K562 (cell line): Measurements from ENCODE around the gene SRRM4. TPM values are rescaled to one million over a fixed set of nuclear protein-coding genes. Genes with fewer than 3 reads are reported as not detected.

Source experiments
- ATF1 ChIP-seq, 2 experiments: fragments of 450-650 bp in 1 of 2; IDR thresholded peaks; 2 replicates each; pipeline ENCODE4 v1.6.1; 2016; ENCODE audit warnings: missing compliant biosample characterization in 1 of 2, missing genetic modification characterization in 1 of 2
- BHLHE40 ChIP-seq: IDR thresholded peaks from 2 replicates; pipeline ENCODE4 v1.6.1; 2011; ENCODE audit warnings: low read length, improper control_type of control experiment
- DACH1 ChIP-seq: fragments of 450-650 bp; IDR thresholded peaks from 2 replicates; pipeline ENCODE4 v1.6.1; 2018; ENCODE audit not compliant: partially characterized antibody
- HDAC2 ChIP-seq: fragments of 450-650 bp; IDR thresholded peaks from 2 replicates; pipeline ENCODE4 v1.6.1; 2016; ENCODE audit warnings: mild to moderate bottlenecking
- HMG20A ChIP-seq: fragments of 450-650 bp; formaldehyde crosslinking; conservative IDR thresholded peaks from 2 replicates; pipeline ENCODE4 v1.4.0; 2020; ENCODE audit warnings: mild to moderate bottlenecking, mixed read lengths
- JUND ChIP-seq, 2 experiments: IDR thresholded peaks; 2 replicates in 1 of 2; 3 replicates in 1 of 2; pipeline ENCODE4 v1.6.1; 2011; ENCODE audit warnings: borderline replicate concordance in 2 of 2, low read depth in 2 of 2, low read length in 2 of 2, improper control_type of control experiment in 1 of 2, missing biosample characterization in 1 of 2, missing genetic modification characterization in 1 of 2, missing genetic modification reagents in 1 of 2
- MAFG ChIP-seq: fragments of 450-650 bp; conservative IDR thresholded peaks from 2 replicates; pipeline ENCODE4 v1.6.1; 2016; ENCODE audit warnings: missing genetic modification characterization, missing compliant biosample characterization
- MAFK ChIP-seq: IDR thresholded peaks from 2 replicates; pipeline ENCODE4 v1.6.1; 2011; ENCODE audit warnings: low read length, improper control_type of control experiment
- MIER1 ChIP-seq: fragments of 450-650 bp; IDR thresholded peaks from 2 replicates; pipeline ENCODE4 v1.6.1; 2016; ENCODE audit warnings: antibody characterized with exemption, mild to moderate bottlenecking, low read depth
- MXI1 ChIP-seq: IDR thresholded peaks from 2 replicates; pipeline ENCODE4 v1.6.1; 2011; ENCODE audit warnings: low read depth, mild to moderate bottlenecking, improper control_type of control experiment, low read length
- NFE2 ChIP-seq: IDR thresholded peaks from 2 replicates; pipeline ENCODE4 v1.6.1; 2014; ENCODE audit warnings: antibody characterized with exemption, low read depth
- RCOR1 ChIP-seq, 2 experiments: IDR thresholded peaks; 2 replicates each; pipeline ENCODE4 v1.6.1; 2012; ENCODE audit warnings: low read depth in 2 of 2, low read length in 2 of 2, borderline replicate concordance in 1 of 2, improper control_type of control experiment in 1 of 2
- ZNF197 ChIP-seq: fragments of 200-800 bp; sonication (Bioruptor generic); IDR thresholded peaks from 2 replicates; pipeline ENCODE4 v1.6.1; 2016; ENCODE audit warnings: low read depth, missing genetic modification characterization, missing compliant biosample characterization
- ZNF316 ChIP-seq: fragments of 450-650 bp; IDR thresholded peaks from 2 replicates; pipeline ENCODE4 v1.6.1; 2016
- polyA plus RNA-seq, 8 experiments: library from polyadenylated mRNA; depleted of rRNA in 4 of 8; stranded (reverse) in 5 of 8; unstranded in 3 of 8; fragments of >200 nt; fragmentation: Nextera tagmentation in 2 of 8; fragmentation: Illumina TruSeq in 1 of 8; extraction: Ambion mirVana in 2 of 8; extraction: Trizol in 1 of 8; gene quantifications; 2 replicates each; pipeline versions ENCODE4 v1.2.1 to v1.2.3, GENCODE V29; 2011 to 2014; ENCODE audit warnings: inconsistent platforms in 1 of 8, missing spikeins in 1 of 8
- total RNA-seq, 7 experiments: library from RNA; depleted of rRNA in 6 of 7; stranded (reverse); fragments of >200 nt in 6 of 7; fragmentation: Illumina TruSeq in 2 of 7; extraction: Trizol in 2 of 7; gene quantifications; 2 replicates each; pipeline versions ENCODE4 v1.2.1 to v1.2.3, GENCODE V29; 2011 to 2021; ENCODE audit warnings: low replicate concordance in 1 of 7
- TF ChIP-seq, protein P1 (sequence below): IDR thresholded peaks from 2 replicates; pipeline ENCODE4 v1.6.1; 2012; ENCODE audit warnings: low read depth, low read length, improper control_type of control experiment, borderline replicate concordance
- TF ChIP-seq, protein P2 (sequence below): fragments of 250-450 bp; sonication (Bioruptor Pico); IDR thresholded peaks from 2 replicates; pipeline ENCODE4 v1.8.0; 2022; ENCODE audit warnings: moderate library complexity, mild to moderate bottlenecking, inconsistent platforms

SRRM4 gene
- total and polyA plus RNA-seq, 9 of the 15 experiments (the other 6 are each of a cell fraction or from before 2014, with no cell fraction given), result not detected

DNA sequence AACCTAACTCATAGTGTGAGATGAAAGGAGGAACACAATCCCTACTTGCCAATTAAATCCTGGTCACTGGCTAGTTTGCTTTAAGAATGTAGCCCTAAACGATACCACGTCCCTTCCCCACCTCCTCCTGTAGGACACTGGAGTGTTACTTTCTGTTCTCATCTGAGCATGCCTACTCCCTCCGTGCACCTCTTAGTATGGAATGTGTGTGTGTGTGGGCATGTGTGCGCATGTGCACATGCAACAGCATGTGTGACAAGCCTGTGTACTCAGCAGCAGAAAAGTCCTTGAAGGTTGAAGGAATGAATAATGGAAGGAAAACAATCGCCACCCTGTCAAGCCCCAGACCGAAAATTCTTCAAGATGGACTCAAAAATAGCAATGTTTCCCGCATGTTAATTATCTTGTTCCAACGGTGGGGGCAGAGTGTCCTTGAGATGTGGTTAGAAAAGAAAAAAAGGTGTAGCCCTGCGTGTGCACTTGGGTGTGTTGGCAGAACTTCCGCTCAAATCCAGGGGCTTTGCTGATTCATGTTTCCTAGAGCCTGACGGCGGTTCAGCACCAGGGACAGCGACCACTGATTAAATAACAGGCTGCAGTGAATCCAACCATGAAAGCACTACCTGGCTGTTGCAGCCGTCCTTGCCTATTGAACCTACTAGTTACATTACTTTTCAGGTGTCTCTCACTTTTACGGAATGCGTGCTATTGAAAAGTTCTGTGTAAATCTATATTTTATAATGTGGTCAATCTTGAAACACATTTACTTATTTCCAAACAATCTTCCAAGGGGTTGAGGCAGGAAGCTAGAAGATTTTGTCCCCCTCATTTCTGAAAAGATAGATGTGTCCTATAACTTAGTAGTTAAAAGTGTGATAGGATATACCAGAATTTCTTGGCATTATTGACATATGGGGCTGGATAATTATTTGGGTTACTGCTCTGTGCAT, 79.8 kb downstream of the SRRM4 start (continued):
- TF ChIP-seq, protein P1, sequence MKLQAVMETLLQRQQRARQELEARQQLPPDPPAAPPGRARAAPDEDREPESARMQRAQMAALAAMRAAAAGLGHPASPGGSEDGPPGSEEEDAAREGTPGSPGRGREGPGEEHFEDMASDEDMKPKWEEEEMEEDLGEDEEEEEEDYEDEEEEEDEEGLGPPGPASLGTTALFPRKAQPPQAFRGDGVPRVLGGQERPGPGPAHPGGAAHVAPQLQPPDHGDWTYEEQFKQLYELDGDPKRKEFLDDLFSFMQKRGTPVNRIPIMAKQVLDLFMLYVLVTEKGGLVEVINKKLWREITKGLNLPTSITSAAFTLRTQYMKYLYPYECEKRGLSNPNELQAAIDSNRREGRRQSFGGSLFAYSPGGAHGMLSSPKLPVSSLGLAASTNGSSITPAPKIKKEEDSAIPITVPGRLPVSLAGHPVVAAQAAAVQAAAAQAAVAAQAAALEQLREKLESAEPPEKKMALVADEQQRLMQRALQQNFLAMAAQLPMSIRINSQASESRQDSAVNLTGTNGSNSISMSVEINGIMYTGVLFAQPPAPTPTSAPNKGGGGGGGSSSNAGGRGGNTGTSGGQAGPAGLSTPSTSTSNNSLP, result 0 out of 2 replicates have a peak, but pooled peaks have one; percentile 31
- TF ChIP-seq ATF1 (CRISPR knock-in tag; IDR thresholded peaks at IDR 0.05) (no peak), ATF1 (tag; IDR thresholded peaks at IDR 0.05) (no peak), DACH1 (no peak), MIER1 (peak; percentile 96), HDAC2 (peak; percentile 43; the same call in 1 of the 2 replicates), BHLHE40 (no peak), RCOR1 (IDR thresholded peaks at IDR 0.05; ENCODE audit: borderline replicate concordance in 1 of 2, low read depth in 2 of 2, low read length in 2 of 2) (peak in 1 of 2 experiments; percentile 73; a peak in 1 of 4 replicates), MXI1 (no peak), NFE2 (peak; percentile 88), MAFG (tag) (peak; percentile 55; the same call in 1 of the 2 replicates), JUND (IDR thresholded peaks at IDR 0.05; ENCODE audit: borderline replicate concordance, low read depth, low read length) (no peak), JUND (tag; IDR thresholded peaks at IDR 0.05; ENCODE audit: borderline replicate concordance, low read depth, low read length) (peak; percentile 59; the same call in 1 of the 3 replicates), HMG20A (no peak), ZNF197 (CRISPR knock-in tag) (peak; percentile 28; the same call in 1 of the 2 replicates), MAFK (peak; percentile 61; the same call in 1 of the 2 replicates), ZNF316 (peak; percentile 60)
- TF ChIP-seq, protein P2, sequence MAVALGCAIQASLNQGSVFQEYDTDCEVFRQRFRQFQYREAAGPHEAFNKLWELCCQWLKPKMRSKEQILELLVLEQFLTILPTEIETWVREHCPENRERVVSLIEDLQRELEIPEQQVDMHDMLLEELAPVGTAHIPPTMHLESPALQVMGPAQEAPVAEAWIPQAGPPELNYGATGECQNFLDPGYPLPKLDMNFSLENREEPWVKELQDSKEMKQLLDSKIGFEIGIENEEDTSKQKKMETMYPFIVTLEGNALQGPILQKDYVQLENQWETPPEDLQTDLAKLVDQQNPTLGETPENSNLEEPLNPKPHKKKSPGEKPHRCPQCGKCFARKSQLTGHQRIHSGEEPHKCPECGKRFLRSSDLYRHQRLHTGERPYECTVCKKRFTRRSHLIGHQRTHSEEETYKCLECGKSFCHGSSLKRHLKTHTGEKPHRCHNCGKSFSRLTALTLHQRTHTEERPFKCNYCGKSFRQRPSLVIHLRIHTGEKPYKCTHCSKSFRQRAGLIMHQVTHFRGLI (CRISPR knock-in tag), result no peak
